OCI-LY7 (cell line): ENCODE results near the gene FEZ2. TPM values are rescaled to one million over a fixed set of nuclear protein-coding genes. Genes with fewer than 3 reads are reported as not detected.

Source experiments
- BruUV-seq: library from RNA; stranded (reverse); fragments of 400-500 nt; replicated peaks from 2 replicates; lab custom pipeline; 2021; lab: Mats Ljungman, UMichigan
- CTCF ChIA-PET: fragments of 300-600 bp; sonication (Branson Sonifier 250); formaldehyde crosslinking; loops from one replicate; lab custom pipeline; 2022; ENCODE audit warnings: antibody characterized with exemption; ENCODE audit not compliant: unreplicated experiment; lab: Charles Lee
- POLR2A ChIA-PET: fragments of 300-600 bp; sonication (Branson Sonifier 250); formaldehyde crosslinking; loops from one replicate; lab custom pipeline; 2022; ENCODE audit warnings: antibody characterized with exemption; lab: Charles Lee
- DNase-seq: peaks from one replicate; pipeline ENCODE4 v3.0.0-alpha.2; 2015; ENCODE audit warnings: low spot score
- H2AFZ ChIP-seq: fragments of 200-600 bp; sonication (generic), shearing (Covaris generic); 2 replicates; pipeline ENCODE4 v1.6.1; 2014; ENCODE audit warnings: mild to moderate bottlenecking, antibody characterized with exemption, low read length, moderate library complexity
- H3K27ac ChIP-seq: fragments of 200-600 bp; sonication (generic); 2 replicates; pipeline ENCODE4 v1.5.1; 2014; ENCODE audit warnings: mixed run types, low read depth, mild to moderate bottlenecking, moderate library complexity, low read length, inconsistent platforms; ENCODE audit not compliant: poor library complexity, severe bottlenecking
- H3K36me3 ChIP-seq: fragments of 200-600 bp; sonication (generic); 2 replicates; pipeline ENCODE4 v1.6.1; 2014; ENCODE audit warnings: mild to moderate bottlenecking, antibody characterized with exemption, low read length, moderate library complexity, mixed read lengths; ENCODE audit not compliant: insufficient read depth
- H3K4me1 ChIP-seq: fragments of 200-600 bp; sonication (generic); 2 replicates; pipeline ENCODE4 v1.5.1; 2014; ENCODE audit warnings: mild to moderate bottlenecking, low read length; ENCODE audit not compliant: insufficient read depth, poor library complexity, severe bottlenecking
- H3K4me2 ChIP-seq: fragments of 200-600 bp; sonication (generic); 2 replicates; pipeline ENCODE4 v1.6.1; 2014; ENCODE audit warnings: mild to moderate bottlenecking, low read length
- H3K4me3 ChIP-seq: fragments of 200-600 bp; sonication (generic); 2 replicates; pipeline ENCODE4 v1.5.1; 2014; ENCODE audit warnings: mild to moderate bottlenecking, low read depth, low read length; ENCODE audit not compliant: poor library complexity, severe bottlenecking
- H3K79me2 ChIP-seq: fragments of 200-600 bp; sonication (generic); 2 replicates; pipeline ENCODE4 v1.6.1; 2016; ENCODE audit warnings: low read depth, mild to moderate bottlenecking, low read length, moderate library complexity, mixed read lengths; ENCODE audit not compliant: insufficient read depth
- H3K9me2 ChIP-seq: fragments of 200-600 bp; sonication (generic); 2 replicates; pipeline ENCODE4 v1.6.1; 2016; ENCODE audit warnings: mild to moderate bottlenecking, low read length, mixed read lengths; ENCODE audit not compliant: insufficient read depth
- H3K9me3 ChIP-seq: fragments of 200-600 bp; sonication (generic); 2 replicates; pipeline ENCODE4 v1.6.1; 2014; ENCODE audit warnings: mild to moderate bottlenecking, mixed run types, low read length, mixed read lengths
- H4K20me1 ChIP-seq: fragments of 200-600 bp; sonication (generic); 2 replicates; pipeline ENCODE4 v1.6.1; 2014; ENCODE audit warnings: mild to moderate bottlenecking, antibody characterized with exemption, low read length, moderate library complexity, mixed read lengths; ENCODE audit not compliant: insufficient read depth
- CTCF ChIP-seq: fragments of 200-600 bp; sonication (generic); conservative IDR thresholded peaks from 2 replicates; pipeline ENCODE4 v1.5.1; 2014; ENCODE audit warnings: mild to moderate bottlenecking, antibody characterized with exemption, low read length, moderate library complexity, mixed read lengths
- EZH2phosphoT487 ChIP-seq: fragments of 200-600 bp; sonication (generic); IDR thresholded peaks from 2 replicates; pipeline ENCODE4 v1.6.1; 2018; ENCODE audit warnings: low read depth, borderline replicate concordance, mild to moderate bottlenecking, mixed run types, antibody characterized with exemption, low read length, moderate library complexity, mixed read lengths
- intact Hi-C: fragments of 100-400 bp; cut with micrococcal nuclease; formaldehyde crosslinking; loops from one replicate; pipeline ENCODE4 v1.10.0; 2022; ENCODE audit not compliant: unreplicated experiment
- total RNA-seq, 2 experiments: library from RNA; depleted of rRNA in 1 of 2; stranded (reverse); fragments of >200 nt in 1 of 2; shearing (Covaris generic) in 1 of 2; gene quantifications; 2 replicates each; pipeline ENCODE4 v1.2.3, GENCODE V29; 2014 to 2022

The FEZ2 gene
- total RNA-seq, 2 experiments from 2014 or later = 17.1 to 23.2 TPM

GRCh38 chr2:36539631-36540030, 58.3 kb downstream of the FEZ2 start:
- peaks cover 13% of the 10 kb centered on the region; the same call in 1 of the 2 replicates for H3K36me3 ChIP-seq
- no peaks in the 10 kb centered on the region for H3K79me2 ChIP-seq
- no TSS peak for BruUV-seq
- H3K27ac ChIP-seq = no peak overlapping the region
- no peak for DNase-seq
- no peaks in the 10 kb centered on the region for H3K4me1 ChIP-seq
- intact Hi-C loops = no loop called here
- H3K9me3 ChIP-seq = no peaks in the 10 kb centered on the region
- no peak overlapping the region for H3K4me2 ChIP-seq
- no peaks in the 10 kb centered on the region for H4K20me1 ChIP-seq
- no peak overlapping the region for H3K4me3 ChIP-seq
- CTCF ChIA-PET = no interaction called here
- POLR2A ChIA-PET = interaction anchor here (0.6 to 1.5 kb wide), 2 partner anchors 23 to 305 kb away, joined by 3 to 4 read pairs; no protein-coding TSS in a partner anchor
- H2AFZ ChIP-seq = no peak overlapping the region
- TF ChIP-seq CTCF (no peak), EZH2phosphoT487 (no peak)
- no peaks in the 10 kb centered on the region for H3K9me2 ChIP-seq

GRCh38 chr2:36538335-36538734, 59.6 kb downstream of the FEZ2 start:
- no peaks in the 10 kb centered on the region for H3K9me2 ChIP-seq
- POLR2A ChIA-PET = interaction anchor here (0.7 to 1.5 kb wide), 2 partner anchors 8 to 24 kb away, joined by 3 to 4 read pairs; no protein-coding TSS in a partner anchor
- H3K36me3 ChIP-seq = peaks cover 4% of the 10 kb centered on the region; the same call in 1 of the 2 replicates
- no peak overlapping the region for H2AFZ ChIP-seq
- no peak for TF ChIP-seq EZH2phosphoT487
- TF ChIP-seq CTCF = no peak
- no peaks in the 10 kb centered on the region for H3K4me1 ChIP-seq
- CTCF ChIA-PET = no interaction called here
- no TSS peak for BruUV-seq
- H4K20me1 ChIP-seq = no peaks in the 10 kb centered on the region
- H3K4me3 ChIP-seq = no peak overlapping the region
- DNase-seq = no peak
- H3K27ac ChIP-seq = no peak overlapping the region
- no peaks in the 10 kb centered on the region for H3K79me2 ChIP-seq
- H3K4me2 ChIP-seq = no peak overlapping the region
- intact Hi-C loops = no loop called here
- no peaks in the 10 kb centered on the region for H3K9me3 ChIP-seq

DNA sequence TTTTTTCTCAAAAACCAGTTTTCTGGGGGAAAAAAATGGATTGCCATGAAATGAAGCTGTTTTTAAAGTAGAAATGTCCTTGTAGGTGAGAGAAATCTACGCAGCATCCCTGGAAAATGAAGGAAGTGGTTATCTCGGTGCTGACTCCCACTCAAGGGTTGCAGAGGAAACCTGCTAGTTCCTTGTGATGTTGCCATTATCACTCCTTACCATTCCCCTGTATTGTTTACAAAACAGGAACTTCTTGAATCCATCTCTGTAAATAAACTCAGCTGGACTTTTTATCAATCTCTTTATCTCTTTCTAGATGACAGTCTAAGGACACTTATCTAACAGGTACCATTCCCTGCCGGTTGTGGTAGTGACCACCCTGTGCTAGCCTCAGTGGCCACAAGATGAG, 61.2 kb downstream of the FEZ2 start:
- Histone ChIP-seq H4K20me1 (no peaks in the 10 kb centered on the region), H3K36me3 (peaks cover 4% of the 10 kb centered on the region; the same call in 1 of the 2 replicates), H3K4me2 (no peak overlapping the region), H3K27ac (no peak overlapping the region), H2AFZ (no peak overlapping the region), H3K9me3 (no peaks in the 10 kb centered on the region), H3K4me1 (no peaks in the 10 kb centered on the region), H3K9me2 (no peaks in the 10 kb centered on the region), H3K79me2 (no peaks in the 10 kb centered on the region), H3K4me3 (no peak overlapping the region)
- CTCF ChIA-PET = no interaction called here
- intact Hi-C loops = no loop called here
- POLR2A ChIA-PET = interaction anchor here (0.5 to 1.1 kb wide), 3 partner anchors 21 to 792 kb away, joined by 3 to 6 read pairs (median 3); no protein-coding TSS in a partner anchor
- no TSS peak for BruUV-seq
- no peak for DNase-seq
- TF ChIP-seq CTCF = no peak
- TF ChIP-seq EZH2phosphoT487 = no peak
